ENCODE data around the gene EHD3.

EHD3 gene

GRCh38 chr2:31253356-31254131, 19.6 kb downstream of the EHD3 start:
- no peak for FAIRE-seq
- no peak for DNase-seq (ENCODE audit: insufficient read length, low spot score)

GRCh38 chr2:31254237-31255203, 20.6 kb downstream of the EHD3 start:
- DNase-seq (ENCODE audit: insufficient read length, low spot score) = no peak
- no peak for FAIRE-seq

- no peak for FAIRE-seq
- DNase-seq (ENCODE audit: insufficient read length, low spot score) = no peak
These were observed 22.1 kb downstream of the EHD3 start for GRCh38 chr2:31255911-31256571.

- FAIRE-seq = no peak
- DNase-seq (ENCODE audit: insufficient read length, low spot score) = no peak
These were observed 22.8 kb downstream of the EHD3 start for GRCh38 chr2:31256611-31257382.

GRCh38 chr2:31258351-31258750, 24.4 kb downstream of the EHD3 start:
- DNase-seq (ENCODE audit: insufficient read length, low spot score) = no peak
- FAIRE-seq = no peak

- DNase-seq (ENCODE audit: insufficient read length, low spot score) = no peak
- no peak for FAIRE-seq
These were observed 25.1 kb downstream of the EHD3 start for GRCh38 chr2:31259075-31259474.

- FAIRE-seq = no peak
These were observed 26.9 kb downstream of the EHD3 start for GRCh38 chr2:31260870-31261269.

GRCh38 chr2:31263636-31264190, 29.8 kb downstream of the EHD3 start:
- DNase-seq (ENCODE audit: insufficient read length, low spot score) (no peak), FAIRE-seq (peak; percentile 51)

More at GRCh38 chr2:31260870-31261269, 26.9 kb downstream of the EHD3 start:
- no peak for DNase-seq (ENCODE audit: insufficient read length, low spot score)

GRCh38 chr2:31265234-31265633, 31.3 kb downstream of the EHD3 start:
- FAIRE-seq = no peak
- DNase-seq (ENCODE audit: insufficient read length, low spot score) = no peak

GRCh38 chr2:31266804-31267203, 32.9 kb downstream of the EHD3 start:
- DNase-seq (ENCODE audit: insufficient read length, low spot score) (no peak), FAIRE-seq (no peak)

GRCh38 chr2:31267437-31268120, 33.6 kb downstream of the EHD3 start:
- no peak for FAIRE-seq
- no peak for DNase-seq (ENCODE audit: insufficient read length, low spot score)

GRCh38 chr2:31268344-31268743, 34.4 kb downstream of the EHD3 start:
- no peak for DNase-seq (ENCODE audit: insufficient read length, low spot score)
- FAIRE-seq = no peak

GRCh38 chr2:31269087-31269486, 35.1 kb downstream of the EHD3 start:
- DNase-seq (ENCODE audit: insufficient read length, low spot score) = no peak
- FAIRE-seq = peak; percentile 13

- no peak for FAIRE-seq
- no peak for DNase-seq (ENCODE audit: insufficient read length, low spot score)
These were observed 36.2 kb downstream of the EHD3 start for GRCh38 chr2:31270131-31270530.

- FAIRE-seq = peak; percentile 31
- no peak for DNase-seq (ENCODE audit: insufficient read length, low spot score)
These were observed 36.9 kb downstream of the EHD3 start for GRCh38 chr2:31270822-31271231.

GRCh38 chr2:31271851-31272267, 37.9 kb downstream of the EHD3 start:
- peak; percentile 20 for FAIRE-seq

GRCh38 chr2:31274401-31275075, 40.6 kb downstream of the EHD3 start:
- DNase-seq (ENCODE audit: insufficient read length, low spot score) (no peak), FAIRE-seq (no peak)

More at GRCh38 chr2:31271851-31272267, 37.9 kb downstream of the EHD3 start:
- no peak for DNase-seq (ENCODE audit: insufficient read length, low spot score)

GRCh38 chr2:31275976-31276375, 42.0 kb downstream of the EHD3 start:
- FAIRE-seq (no peak), DNase-seq (ENCODE audit: insufficient read length, low spot score) (no peak)

GRCh38 chr2:31277621-31278020, 43.7 kb downstream of the EHD3 start:
- no peak for FAIRE-seq
- DNase-seq (ENCODE audit: insufficient read length, low spot score) = no peak
